Epidermal melanocyte (primary cell): ENCODE results near the gene MYL5.
"Not testable (repeated sequence)": the region's sequence is repeated elsewhere in the genome, so short reads cannot be mapped to it uniquely, and the experiment has no call there.

Source experiments
- DNase-seq: peaks from one replicate; pipeline ENCODE4 v3.0.0; 2011; ENCODE audit warnings: low spot score; ENCODE audit not compliant: insufficient read length

The MYL5 gene

DNA sequence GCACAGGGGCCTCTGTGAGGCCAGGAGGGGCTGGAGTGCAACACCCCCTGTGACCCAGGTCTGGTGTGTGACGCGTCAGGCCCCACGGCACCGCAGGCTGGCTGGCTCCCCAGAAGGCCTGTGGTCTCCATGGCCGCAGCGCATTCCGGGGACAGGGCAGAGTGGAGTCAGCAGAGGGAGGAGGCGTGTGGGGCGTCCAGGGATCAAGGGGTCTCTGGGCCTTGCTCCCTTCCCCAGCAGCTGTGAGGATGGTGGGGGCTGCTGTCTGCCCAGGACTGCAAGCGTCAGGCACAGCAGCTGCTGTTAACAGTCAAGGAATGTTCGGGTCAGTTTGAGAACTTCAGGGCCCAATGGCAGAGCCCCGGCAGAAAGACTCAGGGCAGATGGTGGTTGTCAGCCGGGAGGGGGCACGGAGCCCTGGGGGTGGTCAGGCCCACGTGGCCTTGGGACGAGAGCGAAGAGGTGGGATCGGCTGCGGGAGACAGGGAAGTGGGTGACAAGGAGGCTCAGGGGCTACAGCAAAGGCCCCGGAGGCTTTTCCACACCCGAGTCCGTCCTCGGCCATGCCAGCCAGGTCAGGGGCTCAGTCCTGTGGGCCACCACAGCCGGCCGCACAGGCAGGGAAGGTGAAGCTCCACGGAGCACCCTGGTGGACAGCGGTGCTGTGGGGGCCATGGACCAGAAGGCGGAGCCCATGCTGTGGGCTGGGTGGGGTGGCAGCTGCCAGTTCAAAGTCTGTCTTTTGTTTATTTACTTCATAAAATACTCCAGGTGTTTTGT is 49.6 kb downstream of the MYL5 start:
- DNase-seq, result no peak

GRCh38 chr4:725391-726234 is 51.3 kb downstream of the MYL5 start:
- no peak for DNase-seq

DNA sequence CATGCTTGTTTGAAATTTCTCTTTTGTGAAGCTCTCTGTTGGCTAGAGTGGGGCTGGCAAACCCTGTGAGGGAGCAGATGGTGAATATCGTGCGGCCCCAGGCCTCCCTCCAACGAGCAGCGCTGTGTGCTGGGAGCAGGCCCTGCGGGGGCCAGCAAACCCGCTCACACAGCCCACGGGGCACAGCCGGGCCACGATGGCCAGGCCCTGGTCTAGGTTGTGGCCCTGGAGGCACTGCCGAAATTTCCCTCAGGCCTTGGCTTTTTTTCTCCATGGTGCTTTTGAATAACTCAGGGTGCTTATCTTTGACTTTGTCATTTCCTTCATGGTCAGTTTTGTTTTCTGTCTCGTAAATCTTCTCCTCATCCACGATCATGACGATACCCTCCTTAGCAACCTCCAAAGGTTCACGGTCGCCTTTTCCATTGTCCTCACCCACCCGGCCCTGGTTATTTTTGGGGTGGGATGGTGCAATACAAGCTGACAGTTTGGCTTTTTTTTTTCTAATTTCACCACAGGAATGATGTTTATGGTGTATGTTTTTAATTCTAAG is 52.0 kb downstream of the MYL5 start:
- DNase-seq, result peak; percentile 78

DNA sequence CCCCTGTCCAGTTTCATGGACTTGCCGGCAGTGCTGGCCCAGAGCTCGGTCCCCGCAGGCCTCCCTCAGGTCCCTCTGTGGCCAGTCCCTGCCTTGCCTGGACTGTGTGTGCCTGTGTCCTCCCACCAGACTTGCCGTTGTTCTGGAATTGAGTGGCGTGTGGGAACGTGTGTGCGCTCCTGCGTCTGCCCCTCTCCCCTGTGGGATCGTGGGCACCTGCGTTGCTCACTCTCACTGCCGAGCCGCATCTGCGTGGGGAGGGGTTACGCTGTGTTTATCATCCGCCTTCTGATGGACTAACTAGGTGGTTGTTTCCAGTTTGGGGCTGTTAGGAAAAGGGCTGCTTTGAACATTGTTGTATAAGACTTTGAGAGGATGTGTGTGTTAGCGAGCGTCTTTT is 52.5 kb downstream of the MYL5 start:
- no peak for DNase-seq

- no peak for DNase-seq
Observed at GRCh38 chr4:727576-727975, 53.2 kb downstream of the MYL5 start.

- no peak for DNase-seq
Observed at GRCh38 chr4:729336-730315, 55.3 kb downstream of the MYL5 start.

GRCh38 chr4:730511-730910 is 56.2 kb downstream of the MYL5 start:
- DNase-seq, result no peak

- DNase-seq, result not testable (repeated sequence)
Observed at GRCh38 chr4:730946-731904, 56.9 kb downstream of the MYL5 start.
